A172 (cell line): Measurements from ENCODE around the gene C17orf50. TPM values are rescaled to one million over a fixed set of nuclear protein-coding genes. Genes with fewer than 3 reads are reported as not detected.

Experiments
- DNase-seq: peaks from one replicate; pipeline ENCODE4 v3.0.0-alpha.2; 2015; ENCODE audit warnings: low spot score
- total RNA-seq: library from RNA; depleted of rRNA; stranded (reverse); fragments of >200 nt; shearing (Covaris generic); gene quantifications from 2 replicates; pipeline ENCODE4 v1.2.3, GENCODE V29; 2014; rRNA removed

C17orf50 gene
- not detected in 2 replicates for total RNA-seq

DNA sequence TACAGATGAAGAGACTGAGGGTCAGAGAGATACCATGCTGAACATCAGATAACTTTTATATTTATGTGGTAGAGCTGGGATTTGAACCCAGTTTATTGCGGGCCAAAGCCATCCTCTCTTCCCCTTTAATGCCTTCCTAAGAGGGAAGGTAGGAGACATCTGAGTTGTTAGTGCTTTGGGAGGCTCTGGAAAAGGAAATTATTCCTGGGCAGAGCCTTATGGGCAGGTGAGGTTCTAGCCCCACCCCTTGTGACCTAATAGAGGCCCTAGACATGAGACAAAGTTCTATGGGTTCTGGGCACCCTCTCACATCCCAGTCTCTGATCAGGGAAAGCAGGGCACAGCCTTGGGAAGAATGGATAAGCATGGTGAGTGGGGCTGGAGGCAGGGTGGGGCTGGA lies at the start of gene C17orf50:
Gene C17orf50, plus strand, starts transcription at position 301 of the 400 bp plus-strand sequence. Its CDS starts 55 bp downstream, at position 356.
- no peak for DNase-seq

DNA sequence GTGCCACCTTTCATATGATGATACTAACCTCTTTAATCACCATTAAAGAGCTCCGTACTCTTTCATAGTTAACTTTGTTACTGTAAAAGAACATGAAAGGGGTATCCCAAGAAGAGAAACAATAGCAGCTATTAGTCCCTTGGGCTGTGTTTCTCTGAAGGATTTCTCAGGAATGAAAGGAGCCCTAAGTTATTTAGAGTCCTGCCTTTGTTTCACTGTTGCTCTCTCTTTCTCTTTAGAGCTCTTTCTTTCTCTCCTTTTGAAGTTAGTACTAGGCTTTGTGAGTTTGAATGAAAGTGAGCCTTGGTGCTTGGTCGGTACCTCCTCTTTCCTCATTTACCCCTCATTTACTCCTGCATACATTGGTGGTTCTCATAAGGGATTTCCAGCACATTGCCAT lies 49.7 kb upstream of the C17orf50 start:
- DNase-seq = no peak

DNA sequence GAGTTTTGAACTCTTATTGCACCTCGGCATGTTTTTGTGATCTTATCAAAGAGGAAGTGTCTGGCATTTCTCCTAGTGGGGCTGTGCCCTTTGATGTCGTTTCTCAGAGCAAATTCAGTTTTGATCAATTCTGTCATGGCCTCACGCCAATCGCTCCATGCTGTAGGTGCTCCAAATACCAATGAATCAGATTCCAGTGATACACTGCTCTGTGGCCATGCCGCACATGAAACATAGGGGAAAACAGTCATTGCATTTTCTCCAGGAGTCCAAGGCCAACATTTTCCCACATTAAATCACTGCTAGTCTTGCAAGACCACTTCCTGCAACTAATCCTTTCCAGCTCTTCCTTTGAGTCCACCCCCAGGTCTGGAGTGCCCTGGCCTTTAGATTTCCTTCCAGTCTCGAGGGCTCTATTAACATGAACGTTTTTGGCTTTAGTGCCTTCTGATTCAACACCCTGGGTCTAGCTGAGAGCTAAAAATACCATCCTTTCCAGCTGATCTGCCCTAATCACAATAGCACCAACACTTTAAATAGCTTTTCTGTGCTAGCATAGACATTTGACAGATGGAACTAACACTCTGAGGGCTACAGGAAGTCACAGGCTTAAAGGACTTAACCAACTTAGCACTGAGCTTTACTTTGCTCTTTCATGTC lies 47.5 kb upstream of the C17orf50 start:
- DNase-seq = peak; percentile 79

DNA sequence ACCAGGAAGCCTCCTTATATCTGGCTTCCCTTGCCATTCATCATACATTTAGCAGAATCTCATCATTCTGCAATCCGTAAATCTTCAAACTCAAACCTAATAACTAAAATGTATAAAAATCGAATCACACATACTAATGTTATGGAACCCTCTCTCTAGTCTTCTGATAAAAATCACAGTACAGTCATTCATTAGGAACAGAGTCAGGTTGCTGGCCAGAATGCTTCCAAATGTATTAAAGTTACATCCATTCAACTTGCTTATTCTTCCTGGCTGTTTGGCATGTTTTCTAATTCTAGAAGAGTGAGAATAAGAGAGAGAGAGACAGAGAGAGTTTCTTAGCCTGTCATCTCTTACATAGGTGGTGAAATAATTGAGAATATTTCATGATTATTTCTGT lies 45.7 kb upstream of the C17orf50 start:
- DNase-seq = no peak

DNA sequence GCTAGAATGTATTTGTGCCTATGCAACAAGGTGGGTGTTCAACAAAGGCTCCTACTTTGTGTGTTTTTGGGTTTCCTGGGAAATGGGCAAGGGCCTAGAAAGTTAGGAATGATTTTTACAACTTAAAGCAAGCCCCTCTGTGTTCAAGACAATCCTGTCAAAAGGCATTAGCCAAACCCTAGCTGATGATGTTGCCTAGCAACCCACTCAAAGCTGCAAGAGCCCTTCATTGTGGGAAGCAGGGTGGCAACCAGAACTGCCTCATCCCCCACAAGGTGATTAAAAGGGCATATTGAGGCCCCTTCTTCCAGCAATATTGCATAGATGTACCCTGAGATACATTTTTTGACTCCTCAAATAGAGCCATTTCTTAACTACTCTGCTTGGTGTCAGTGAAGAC lies 45.3 kb upstream of the C17orf50 start:
- no peak for DNase-seq

DNA sequence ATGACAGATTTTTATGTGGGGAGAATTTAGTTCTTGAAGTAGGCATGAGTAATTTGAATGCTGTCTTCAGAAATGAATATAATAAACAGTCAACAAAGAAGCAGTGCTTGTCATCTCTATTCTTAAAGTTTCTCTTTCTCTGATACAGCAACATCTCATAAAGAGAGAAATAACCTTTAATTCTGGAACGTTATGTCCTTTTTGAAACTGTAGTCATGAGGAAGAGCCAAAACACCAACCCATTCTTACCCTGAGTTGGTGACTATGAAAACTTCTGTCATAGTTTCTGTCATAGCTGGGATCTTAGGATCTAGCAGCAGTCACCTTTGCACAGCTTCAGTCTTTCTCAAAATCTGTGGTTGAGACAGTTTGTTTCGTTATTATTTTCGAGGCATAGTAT lies 44.5 kb upstream of the C17orf50 start:
- no peak for DNase-seq

DNA sequence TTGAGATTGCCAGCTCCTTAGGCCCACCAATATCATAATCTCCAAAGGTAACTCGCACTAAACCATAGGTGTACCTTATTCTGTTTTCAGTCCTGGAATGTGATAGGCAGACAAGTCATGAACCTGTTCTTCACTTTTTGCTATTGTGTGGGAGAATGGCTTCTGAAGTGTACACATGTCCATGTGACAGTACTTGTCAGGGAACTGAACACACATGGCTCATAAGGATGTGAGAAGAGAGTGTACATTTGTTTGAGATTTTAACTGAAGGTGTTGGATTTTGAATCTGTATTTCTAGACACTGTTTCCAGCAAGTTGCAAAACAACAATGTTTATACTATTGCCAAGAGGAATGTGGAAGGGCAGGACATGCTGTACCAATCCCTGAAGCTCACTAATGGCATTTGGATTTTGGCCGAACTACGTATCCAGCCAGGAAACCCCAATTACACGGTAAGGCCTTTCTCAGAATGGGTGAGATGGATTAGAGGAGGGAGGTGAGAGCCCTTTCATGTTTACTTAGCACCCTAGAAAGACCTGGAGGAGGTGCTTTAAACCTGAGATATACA lies 43.7 kb upstream of the C17orf50 start:
- DNase-seq = no peak

DNA sequence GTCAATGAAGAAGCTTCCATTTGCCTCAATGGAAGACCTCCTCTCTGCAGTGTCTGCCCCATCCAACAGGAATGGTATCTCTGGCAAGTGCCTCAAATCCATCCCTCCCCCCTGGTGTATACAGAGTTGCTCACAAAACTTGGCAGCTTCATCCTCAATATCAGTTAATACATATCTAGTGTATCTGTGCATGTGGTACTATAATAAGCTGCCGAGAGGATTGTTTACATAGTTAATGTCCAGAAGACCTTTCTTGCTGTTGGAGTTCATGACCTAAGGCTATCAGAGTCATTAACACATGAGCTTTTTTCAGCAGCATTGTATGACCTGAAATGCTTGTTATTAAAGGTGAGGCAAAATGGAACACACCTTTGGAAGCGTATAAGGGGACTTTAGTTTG lies 43.2 kb upstream of the C17orf50 start:
- DNase-seq = no peak

DNA sequence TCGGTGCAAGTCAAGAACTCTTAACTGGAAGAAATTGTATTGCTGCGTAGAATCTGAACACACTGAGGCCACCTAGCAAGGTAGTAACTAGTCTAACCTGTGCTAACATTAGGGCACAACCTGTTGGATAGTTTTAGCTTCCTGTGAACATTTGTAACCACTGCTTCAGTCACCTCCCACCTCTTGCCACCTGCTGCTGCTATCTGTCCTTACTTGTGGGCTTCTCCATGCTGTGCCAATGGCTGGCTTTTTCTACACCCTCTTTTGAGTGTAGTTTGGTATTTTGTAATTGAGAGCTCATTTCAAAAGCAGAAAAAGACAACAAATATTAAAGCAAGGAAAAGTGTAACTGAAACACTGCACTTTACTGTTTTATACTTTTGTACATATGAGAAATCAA lies 37.0 kb upstream of the C17orf50 start:
- no peak for DNase-seq

DNA sequence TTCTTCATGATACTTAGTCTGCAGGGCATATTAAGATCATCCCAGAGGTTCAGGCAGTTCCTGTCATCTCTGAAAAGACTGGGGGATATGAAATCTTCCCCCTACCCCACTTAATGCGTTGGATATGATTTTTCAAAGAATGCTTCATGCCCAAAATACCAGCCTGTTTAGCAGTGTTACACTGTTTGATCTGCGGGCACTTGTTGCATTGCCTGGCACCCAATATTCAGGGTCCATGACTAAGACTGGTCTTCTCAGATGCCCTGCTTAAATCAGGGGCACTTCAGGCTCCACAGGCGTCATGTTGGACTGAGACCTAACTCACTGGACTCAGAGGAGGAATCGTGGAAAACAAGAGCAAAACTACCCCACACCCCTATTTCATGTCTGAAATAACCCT lies 35.6 kb upstream of the C17orf50 start:
- no peak for DNase-seq

DNA sequence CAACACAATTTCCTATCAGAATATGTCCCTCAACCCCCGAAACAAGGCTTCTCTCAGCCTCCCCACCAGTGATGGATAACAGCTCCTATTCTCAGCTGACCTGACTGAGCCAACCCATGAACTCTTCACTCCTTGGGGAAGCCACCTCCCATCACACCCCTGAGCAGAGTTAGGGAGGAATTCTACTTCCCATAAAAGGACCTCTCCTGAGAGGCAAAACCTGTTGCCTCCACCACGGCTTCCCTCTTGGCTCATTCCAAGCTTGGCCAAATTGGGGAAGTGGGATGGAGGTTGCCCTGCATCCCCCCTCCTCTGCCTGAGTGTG lies 34.9 kb upstream of the C17orf50 start:
- DNase-seq = no peak

DNA sequence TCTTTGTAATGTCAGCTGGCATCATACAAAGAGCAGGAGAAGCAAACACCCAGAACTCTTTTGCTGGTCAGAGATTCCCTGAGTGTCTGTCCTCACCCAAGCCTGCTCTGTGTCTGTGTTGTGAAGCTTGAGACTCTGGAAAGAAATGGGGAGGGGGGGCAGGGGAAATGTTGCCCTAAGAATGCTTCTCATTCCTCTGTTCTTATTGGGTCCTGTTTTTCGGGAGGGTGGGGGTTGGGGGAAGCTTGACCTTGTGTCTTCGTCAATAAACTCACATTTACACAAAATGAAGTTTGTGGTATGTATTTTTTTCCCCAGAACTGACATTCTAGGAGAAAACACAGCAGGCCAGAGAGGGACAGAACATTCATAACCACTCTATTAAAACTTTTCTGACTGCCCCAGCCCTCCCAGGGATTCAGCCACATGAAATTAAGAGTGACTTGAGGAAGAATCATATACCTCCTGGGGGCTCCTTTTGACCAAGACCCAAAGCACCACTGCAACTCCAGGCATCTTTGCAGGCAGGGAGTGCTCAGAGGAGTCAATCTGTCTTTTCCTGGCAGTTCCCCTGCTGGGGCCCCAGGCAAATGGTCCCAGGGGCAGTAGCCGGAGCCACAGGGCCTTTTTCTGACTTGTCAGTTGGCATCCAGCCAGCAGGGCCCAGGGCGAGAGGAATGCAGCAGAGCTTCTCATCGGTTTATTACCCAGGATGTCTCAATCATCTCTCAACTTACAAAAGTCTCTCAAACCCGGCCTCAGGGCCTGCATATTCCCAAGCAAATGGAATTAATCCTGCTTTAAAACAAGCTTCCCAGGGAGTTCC lies 34.3 kb upstream of the C17orf50 start:
- DNase-seq = peak; percentile 70

DNA sequence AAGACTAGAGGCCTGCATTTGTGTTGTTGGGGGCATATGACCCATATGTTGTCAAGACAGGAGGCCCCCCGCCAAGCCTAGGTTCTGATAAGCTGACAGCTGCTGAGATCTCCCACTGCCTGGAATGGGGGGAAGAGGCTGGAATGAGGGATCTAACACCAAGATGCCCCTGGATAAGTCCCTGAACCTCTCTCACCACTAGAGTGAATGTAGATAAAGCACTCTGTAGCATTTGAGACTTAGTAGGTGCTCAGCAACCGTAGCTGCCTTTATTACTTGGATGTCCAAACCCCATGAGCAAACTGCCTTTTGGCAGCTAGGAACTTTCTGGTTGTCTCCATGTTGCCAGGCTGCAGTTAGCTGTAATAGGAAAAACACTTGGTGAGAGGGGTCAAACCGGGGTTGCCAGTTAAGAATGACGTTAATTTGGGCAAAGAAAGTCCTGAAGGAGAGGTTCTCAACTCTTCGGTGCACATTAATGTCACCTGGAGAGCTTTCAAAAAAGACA lies 33.7 kb upstream of the C17orf50 start:
- DNase-seq = no peak

DNA sequence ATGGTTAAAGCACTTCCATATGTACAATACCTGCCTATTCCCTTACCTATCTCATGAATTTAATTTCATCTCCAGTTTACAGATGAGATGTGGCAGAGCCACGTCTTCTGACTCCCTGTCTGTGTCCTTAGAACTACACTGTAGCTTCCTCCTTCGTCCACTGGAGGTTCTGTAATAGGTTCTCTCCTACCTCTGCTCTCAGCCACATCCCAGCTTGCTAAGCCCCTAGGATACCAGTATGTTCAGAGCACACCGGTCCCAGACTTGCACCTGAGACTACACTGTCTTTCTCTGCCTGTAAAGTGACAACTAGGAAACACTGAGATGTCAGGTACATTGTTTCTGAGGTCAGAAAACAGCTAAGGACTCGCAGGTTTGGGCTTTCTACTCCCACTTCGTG lies 33.1 kb upstream of the C17orf50 start:
- DNase-seq = no peak

DNA sequence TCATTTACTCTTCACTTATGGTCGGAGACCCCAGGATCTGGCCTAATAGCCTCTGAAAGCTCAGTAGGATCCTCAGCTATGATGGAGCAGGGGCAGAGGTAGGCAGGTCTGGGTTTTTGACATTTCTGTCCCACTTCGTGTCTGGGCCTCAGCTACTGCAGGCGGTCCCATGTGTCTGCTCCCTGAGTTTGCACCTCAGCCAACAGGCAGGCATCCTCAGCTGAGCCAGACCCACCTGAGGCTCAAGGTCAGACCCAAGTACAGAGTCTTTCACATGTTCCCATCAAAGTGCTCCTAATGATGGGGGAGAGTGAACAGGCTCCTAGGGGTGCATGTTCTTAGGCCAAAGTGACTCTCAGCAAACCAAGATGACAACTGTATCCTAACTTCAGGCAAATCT lies 32.1 kb upstream of the C17orf50 start:
- DNase-seq = no peak

DNA sequence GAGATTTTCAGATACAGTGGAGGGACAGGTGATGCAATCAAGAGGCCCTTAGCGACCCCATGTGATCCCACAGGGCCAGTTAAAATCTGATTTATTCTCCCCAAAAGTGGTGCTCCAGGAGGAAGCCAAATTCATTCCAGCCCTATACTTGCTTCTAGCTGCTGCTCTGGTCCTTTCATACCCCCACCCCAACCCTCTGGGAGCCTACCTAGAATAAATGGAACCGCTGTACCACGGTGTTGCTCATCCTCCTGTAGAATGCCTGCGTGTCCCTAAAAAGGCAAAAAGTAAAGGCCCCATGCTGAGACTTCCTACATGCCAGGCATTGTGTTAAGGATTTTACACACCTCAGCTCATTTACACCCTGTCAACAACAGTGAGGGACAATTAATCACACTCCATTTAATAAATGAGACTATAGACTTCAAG lies 31.3 kb upstream of the C17orf50 start:
- DNase-seq = no peak

DNA sequence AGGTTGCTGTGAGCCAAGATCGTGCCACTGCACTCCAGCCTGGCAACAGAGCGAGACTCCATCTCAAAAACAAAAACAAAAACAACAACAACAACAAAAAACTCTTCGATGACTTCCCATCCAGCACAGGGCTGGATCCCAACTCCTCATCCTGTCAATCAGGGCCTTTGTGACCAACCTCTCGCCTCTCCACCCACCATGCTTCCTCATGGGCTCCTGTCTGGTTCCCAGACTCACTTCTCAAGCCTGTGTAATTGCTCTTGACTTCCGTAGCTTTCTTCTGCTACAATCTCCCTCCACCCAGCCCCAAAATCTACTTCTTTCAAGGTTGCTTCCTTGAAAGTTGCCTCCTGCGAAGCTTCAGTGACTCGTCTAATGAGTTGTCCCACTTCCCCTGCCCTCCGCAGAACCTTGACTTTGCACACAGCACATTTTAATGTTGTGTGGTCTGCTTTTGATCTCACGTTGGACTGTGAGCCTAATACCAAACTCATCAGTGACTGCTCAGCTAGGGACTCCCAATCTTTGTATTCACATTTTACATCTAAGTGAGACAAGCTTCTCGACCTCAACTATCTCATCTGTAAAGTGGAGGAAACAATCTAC lies 30.2 kb upstream of the C17orf50 start:
- no peak for DNase-seq

DNA sequence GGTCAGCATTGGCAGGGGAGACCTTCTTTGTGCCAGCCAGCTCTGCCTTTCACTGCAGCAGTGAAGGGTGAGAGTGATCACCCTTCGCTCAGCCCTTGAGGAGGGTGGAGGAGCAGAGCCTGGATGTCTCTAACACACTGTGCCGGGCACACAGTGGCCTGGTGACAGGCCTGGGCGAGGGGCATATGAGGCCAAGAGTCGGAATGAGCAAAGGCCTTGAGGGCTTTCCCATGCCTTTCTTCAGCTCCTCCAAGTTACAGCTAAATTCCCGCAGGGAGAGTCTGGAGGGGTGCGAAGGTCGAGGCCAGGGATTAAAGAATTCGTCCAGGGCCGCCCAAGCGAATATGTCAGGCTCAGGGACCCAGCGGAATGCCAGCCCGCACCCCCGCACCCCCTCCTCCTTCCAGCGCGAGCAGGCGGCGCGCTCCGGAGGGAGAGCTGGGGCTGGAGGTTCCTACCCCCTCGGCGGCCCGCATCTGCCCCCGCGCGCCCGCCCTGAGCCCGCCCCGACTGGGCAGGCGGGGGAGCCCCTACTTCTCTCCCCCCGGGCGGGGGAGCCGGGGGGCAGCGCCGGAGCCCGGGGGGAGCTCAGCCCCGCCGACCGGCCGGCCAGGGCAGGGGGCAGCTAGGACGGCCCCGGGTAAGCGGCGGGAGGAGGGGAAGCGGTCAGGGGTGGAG lies 29.3 kb upstream of the C17orf50 start, which contains the start of gene RASL10B:
Gene RASL10B, plus strand, starts transcription at position 401 of the 678 bp plus-strand sequence. CDS start 3,546 bp downstream, outside the sequence.
- DNase-seq = no peak

DNA sequence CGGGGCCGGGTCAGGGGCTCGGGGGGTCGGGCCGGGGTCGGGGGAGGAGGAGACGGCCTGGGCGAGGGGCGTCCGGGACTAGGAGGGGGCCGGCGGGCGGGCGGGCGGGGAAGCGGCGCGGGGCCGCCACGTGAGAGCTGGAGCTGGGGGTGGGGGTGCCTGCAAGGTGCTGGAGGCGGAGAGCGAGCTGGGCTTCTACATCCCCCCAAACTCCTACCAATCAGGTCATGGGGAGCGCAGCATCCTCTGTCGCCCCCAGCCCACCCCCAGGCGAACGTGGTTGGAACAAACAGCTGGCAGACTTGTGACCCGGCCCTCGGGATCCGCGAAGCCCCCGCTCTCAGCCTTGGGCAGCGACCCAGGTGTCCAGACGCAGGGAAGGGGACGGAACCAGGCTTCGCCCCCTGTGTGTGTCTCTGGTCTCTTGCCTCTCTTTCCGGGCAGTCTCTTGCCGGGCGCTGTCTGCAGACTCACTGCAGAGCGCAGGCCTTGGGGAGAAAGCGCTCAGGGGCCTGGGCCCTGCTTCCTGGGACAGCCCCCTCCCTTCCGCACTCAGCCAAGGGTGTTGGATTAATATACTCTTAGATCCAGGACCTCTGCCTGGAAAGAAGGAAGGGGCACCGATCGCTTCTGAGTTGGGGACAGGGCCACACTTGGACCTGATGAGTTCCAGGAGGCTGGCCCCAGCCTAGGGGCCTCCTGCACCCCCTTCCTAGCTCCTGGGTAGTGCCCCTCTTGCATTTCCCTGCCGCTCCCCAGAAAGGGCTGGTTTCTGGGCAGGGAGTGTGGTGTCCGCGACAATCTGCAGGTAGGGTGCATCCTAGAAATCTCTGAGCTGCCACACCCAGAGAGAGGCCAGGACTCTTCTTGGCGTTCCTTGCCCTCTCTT lies 28.5 kb upstream of the C17orf50 start:
- DNase-seq = no peak

DNA sequence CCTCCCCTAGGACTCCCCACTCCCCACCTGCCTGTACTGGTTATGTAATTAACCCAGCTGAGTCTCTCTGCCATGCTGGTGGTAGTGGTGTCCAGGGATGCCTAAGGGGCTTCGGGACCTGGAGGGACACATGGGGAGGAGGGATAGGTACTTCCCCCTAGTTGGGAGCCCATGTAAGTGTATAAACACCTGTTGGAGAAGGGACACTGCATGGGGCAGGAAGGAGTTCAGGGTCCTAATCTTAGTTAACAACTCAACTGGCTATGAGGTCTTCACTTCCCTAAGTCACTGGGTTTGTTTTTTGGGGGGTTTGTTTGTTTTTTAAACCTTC lies 27.9 kb upstream of the C17orf50 start:
- DNase-seq = no peak

DNA sequence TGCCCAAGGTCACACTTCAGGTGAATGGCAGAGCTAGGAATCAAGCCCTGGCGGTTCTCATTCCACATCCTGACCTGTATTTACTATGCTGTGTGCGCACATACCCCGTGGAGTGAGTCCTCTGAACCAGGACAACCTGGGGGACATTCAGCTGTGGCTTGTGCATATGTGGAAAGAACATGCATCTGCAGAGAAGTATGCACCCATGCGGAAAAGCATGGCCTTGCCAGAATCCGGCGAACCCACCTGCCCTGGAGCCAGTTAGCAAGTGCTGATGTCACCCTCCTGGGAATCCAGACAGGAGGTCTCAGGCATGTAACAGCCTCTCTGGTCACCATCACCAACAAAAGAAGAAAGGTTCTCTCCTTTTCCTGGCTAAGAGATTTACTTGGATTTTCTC lies 27.3 kb upstream of the C17orf50 start:
- DNase-seq = no peak
